SIG-M5 (cell line): Measurements from ENCODE around the gene DDX52.
A peak's percentile ranks its signal among the peaks of the same experiment; 100 is the strongest.
"Not testable (repeated sequence)": the region's sequence is repeated elsewhere in the genome, so short reads cannot be mapped to it uniquely, and the experiment has no call there.

ENCODE experiments used
- DNase-seq: peaks from one replicate; lab custom pipeline; 2025; lab: John Stamatoyannopoulos, UW

Gene DDX52

DNA sequence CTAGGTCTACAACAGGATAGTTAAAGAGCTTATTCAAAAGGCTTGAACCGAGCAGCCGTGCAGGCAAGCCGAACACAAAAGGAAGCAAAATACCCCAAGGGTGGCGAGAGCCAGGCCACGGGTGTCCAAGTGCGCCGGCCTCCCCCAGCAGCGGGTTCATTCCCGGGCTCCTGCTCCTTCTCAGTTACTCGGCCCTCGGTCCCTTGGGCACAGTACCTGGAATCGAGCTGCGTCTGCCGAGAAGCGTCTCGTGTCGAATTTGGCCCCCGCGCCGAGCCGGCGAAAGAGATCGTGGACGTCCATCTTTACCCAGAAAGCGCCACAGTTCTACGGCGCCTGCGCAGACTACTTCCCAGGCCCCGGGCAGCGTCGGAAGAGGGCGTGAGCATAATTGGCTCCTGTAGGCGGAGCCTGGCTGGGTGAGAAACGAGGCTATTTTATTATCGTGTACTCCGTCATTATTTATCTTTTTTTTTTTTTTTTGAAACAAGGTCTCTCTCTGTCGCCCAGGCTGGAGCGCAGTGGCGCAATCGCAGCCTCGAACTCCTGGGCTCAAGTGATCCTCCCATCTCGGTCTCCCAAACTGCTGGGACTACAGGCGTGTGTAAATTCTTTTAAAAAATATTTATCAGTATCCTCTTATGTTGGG lies at the start of gene DDX52:
DDX52 (minus strand) TSS at position 329 of the 649 bp plus-strand sequence; CDS start at position 303, 26 bp downstream.
- peak; percentile 55 for DNase-seq

DNA sequence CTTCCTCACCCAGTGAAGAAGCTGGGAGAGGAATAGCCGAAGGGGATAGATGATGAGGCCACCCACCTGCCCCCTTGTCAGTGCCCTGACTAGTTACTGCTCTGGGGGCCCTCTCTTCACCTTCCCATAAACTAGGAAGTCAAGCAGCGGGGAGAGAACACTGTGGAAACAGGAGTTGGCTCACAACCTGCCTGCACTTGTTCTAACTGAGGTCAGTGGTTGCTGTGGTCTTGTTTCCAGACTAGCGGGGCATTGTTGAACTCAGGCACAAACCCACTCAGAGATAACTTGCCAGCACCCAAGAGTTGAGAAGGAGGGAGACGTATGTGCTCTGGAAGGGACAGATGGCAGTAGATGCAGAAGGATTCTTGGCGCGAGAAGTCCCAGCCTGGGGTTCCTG lies 48.6 kb upstream of the DDX52 start:
- no peak for DNase-seq

DNA sequence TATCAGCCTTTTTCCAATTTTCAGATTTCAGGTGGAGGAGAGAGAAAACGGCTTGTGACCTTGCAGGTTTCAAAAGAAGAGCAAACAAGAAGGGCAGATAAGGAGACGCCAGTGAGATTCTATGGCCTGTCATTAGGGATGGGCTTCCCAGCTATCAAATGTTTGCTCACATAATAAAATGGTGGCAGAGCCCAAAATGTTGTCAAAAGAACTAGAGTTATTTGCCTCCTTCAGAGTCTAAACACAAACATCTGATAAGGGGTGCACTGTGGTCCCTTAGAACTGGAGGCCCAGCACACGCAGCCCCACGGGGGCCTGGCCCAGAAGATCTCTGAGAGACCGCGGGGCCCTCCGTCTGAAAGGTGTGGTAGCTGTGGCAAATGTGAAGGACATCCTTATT lies 46.1 kb upstream of the DDX52 start:
- no peak for DNase-seq

DNA sequence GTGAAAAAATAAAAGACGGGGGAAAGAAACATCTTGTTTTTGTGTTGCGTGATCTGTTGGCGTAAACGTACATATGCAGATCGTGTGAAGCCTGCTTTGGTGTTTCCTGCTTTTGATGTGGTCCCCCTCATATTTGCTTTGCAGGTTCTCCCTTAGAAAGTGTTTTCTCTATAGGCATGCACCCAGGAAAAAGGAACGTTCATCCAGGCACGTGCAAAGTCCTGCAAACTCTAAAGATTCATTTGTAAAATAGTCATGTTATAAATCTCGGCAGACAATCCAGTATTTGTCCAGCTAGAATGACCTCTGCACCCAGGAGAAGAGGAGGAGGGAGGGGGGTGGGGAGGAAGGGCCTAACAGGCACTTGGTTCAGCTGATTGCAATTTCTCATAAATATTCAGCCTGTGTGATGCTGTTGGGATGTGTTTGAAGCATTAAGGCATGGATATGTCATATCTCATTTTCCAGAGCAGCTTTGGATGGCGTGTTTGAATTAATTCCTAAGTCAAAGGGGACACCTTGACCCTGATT lies 40.3 kb upstream of the DDX52 start:
- DNase-seq = no peak

- no peak for DNase-seq
Observed at GRCh38 chr17:37682007-37682406, 38.8 kb upstream of the DDX52 start.

DNA sequence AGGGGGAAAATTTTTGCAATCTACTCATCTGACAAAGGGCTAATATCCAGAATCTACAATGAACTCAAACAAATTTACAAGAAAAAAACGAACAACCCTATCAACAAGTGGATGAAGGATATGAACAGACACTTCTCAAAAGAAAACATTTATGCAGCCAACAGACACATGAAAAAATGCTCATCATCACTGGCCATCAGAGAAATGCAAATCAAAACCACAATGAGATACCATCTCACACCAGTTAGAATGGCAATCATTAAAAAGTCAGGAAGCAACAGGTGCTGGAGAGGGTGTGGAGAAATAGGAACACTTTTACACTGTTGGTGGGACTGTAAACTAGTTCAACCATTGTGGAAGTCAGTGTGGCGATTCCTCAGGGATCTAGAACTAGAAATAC lies 36.7 kb upstream of the DDX52 start:
- not testable (repeated sequence) for DNase-seq

- DNase-seq = no peak
Observed at GRCh38 chr17:37678036-37678435, 34.8 kb upstream of the DDX52 start.

DNA sequence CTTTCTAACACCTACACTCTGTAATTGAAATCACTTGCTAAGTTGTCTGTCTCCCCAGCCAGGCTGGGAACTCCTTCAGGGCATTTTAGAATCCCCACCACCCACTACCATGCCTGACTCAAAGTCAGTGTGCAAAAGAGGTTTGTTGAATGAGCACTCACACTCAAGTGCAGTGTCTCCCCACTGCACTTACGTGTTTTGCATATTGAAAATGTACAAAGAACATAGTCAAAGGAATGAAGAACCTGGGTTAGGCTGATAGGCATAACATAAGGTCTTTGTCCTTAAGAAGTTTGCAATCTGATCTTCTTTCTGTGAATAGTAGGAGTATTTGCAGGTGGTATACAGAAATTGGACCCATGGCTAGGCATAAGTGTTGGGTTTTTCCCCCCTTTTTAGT lies 33.8 kb upstream of the DDX52 start:
- DNase-seq = no peak

- no peak for DNase-seq
Observed at GRCh38 chr17:37676115-37676925, 33.1 kb upstream of the DDX52 start.

DNA sequence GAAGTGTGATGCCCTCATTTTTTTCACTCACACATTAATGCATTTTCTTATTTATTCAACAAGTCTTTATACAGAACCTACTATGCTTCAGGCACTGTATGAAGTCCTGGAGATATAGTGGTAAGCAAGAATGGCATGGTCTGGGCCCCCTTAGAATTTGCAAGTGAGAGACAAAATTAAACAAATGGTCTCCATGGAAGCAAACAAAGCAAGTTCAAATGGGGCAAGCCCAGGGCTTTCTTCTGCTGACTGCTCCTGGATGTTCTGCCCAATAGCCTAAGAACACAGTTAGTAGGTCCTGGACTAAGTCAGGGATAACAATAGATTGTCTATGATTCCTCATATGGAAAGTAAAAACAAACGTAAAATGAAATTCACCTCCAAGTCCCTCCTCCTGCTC lies 31.3 kb upstream of the DDX52 start:
- no peak for DNase-seq

DNA sequence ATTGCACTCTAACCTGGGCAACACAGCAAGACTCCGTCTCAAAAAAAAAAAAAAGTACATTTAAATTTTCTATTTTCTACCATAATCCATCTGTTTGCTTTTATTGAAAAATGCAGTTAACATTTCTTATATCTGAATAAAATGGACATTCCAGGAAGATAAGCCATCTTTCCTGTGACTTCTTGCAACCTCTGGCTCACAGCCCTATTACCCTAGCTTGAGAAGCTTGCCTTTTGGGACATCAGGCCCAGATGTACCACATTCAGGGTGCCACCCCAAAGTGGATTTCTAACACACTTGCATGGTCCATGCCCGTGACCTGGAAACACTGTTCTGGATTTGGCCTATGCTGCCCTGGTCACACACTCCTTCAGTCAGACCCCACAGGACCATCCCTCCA lies 30.1 kb upstream of the DDX52 start:
- no peak for DNase-seq

GRCh38 chr17:37672548-37673078 lies 29.4 kb upstream of the DDX52 start:
- no peak for DNase-seq

DNA sequence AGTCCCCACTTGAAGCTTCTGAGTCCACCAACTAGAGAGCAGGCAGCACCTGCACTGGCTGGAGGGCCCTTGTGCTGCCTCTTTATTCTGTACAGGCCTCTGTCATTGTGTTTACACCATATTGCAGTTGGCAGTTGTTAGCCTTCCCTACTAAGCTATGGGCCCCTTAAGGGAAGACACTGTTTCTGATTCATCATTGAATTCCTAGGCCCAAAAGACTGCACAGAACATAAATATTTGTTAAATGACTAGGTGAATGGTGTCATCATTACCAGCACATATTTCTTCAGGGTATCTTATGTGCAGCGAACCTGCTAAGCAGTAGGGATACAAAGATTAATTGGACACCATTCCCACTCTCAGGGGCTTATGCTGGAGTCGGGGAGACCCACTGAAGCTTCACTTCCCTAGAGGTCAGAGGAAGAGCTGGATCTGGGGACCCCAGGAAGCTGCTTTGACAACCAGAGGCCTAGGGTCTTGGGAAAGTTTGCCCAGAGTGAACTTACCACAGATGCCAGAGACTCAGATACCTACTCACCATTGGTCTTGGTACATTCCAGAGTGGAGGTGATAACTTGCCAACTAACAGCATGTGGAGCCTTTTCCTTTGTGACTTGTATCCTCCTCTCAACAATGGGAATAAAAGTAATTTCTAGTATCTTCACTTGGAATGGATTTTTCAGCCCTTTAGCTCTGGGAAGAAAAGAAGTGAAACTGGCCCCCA lies 28.7 kb upstream of the DDX52 start:
- DNase-seq = no peak

DNA sequence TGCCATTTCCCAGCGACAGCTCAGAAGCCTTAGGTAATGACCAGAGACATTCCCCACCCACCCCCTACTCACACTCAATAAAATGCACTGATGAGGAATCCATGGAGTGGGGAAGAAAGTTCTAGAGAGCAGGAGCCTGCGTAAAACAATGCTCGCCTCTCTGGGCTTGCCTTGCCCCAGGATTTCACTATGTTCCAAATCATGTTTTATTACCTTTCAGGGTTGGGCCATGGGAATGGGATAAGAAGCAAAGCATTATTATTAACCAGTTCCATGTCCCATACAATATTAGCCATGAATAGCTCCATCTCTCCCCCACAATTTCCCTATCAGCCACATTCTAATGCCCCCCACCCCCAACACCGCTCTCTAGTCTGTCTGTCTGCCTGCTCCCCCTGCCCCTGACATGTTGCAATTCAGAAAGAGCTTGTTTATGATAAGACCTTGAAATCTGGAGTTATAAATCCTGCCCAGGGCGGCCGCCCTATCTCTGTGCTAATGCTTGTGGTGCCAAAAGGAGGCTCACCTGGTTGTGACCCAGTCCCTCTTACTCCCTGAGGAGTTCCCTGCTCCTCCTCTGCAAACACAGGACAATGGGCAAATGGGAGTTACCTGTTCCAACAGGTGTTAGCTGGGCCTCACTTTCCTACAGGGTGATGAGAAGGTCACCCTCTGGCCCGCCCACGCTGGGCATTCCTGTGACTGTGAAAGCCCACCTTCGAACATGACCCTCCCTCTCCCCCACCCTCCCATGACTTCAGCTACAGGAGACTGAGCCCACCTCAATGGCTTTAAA lies 28.0 kb upstream of the DDX52 start:
- DNase-seq = no peak

DNA sequence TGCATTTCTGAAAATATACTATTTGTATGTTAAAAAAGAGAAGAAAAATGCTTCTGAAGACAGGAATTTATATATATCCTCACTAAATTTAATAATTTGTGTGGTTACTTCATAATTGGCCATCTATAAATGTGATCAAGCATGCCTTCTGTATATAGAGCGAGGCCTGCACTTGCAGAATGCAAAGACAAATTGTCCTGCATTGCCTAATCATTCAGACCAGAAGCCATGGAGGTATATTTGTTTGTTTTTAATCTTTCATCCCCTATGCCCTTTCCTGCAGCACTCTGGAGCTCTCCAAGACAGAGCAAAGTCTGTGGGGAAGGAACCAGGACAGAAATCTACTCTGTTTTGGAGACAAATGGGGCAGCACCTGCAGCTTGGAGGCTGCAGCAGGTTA lies 23.8 kb upstream of the DDX52 start:
- no peak for DNase-seq

GRCh38 chr17:37664214-37664613 lies 21.0 kb upstream of the DDX52 start:
- DNase-seq = no peak

DNA sequence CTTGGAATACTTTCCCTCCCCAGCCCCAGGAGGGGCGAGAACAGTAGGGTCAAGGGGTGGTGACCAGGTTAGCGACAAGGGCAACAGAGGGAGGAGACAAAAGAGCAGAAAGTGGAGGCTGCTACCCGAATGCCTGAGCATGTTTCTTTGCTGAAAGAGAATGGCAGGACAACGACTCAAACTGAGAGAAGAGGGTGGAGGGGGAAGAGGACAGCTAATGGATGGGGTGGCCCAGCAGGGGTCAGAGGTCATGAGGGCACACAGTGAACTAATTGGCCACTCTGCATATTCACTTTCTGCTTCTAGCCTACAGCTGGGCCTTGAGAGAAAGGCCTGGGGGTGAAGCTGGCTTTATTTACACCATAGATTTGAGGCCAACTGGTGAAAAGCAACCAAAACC lies 19.1 kb upstream of the DDX52 start:
- no peak for DNase-seq

GRCh38 chr17:37661400-37662014 lies 18.3 kb upstream of the DDX52 start:
- DNase-seq = no peak

- no peak for DNase-seq
Observed at GRCh38 chr17:37659925-37660324, 16.7 kb upstream of the DDX52 start.

DNA sequence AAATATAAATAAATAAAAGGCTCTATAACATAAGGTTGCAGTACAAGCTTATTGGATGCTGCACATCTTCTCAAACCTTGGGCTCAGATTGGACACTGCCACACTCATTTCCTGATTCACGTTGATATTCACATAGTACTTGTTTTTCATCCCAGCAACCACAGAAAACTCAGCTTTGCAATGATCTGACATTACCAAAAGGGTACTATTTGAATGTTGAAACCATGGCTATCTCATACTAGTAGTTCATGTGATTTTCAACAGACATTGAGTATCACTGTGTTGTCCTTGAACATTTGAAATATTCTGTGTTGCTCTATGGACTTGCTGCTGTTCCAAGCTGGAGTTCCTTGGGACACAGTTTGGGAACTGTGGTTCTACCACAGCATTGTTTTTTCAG lies 14.0 kb upstream of the DDX52 start:
- DNase-seq = no peak

GRCh38 chr17:37651849-37652248 lies 8.6 kb upstream of the DDX52 start:
- DNase-seq = no peak
